Activated T-helper 1 cell treated with anti-CD3 and anti-CD28 coated beads, Interleukin-12 subunit alpha, Interleukin-12 subunit beta, Interleukin-2, Interleukin-4 antibody, amounts not matched to agents 30 ng/mL and 10 ng/mL and 1 ng/mL, durations not matched to agents 14 hours and 24 hours and 36 hours (primary cell): Measurements from ENCODE around the gene PHKB. TPM values are rescaled to one million over a fixed set of nuclear protein-coding genes. Genes with fewer than 3 reads are reported as not detected.
"Not testable (repeated sequence)": the region's sequence is repeated elsewhere in the genome, so short reads cannot be mapped to it uniquely, and the experiment has no call there.

Experiments
- DNase-seq: peaks from one replicate; pipeline ENCODE4 v3.0.0; 2021; ENCODE audit warnings: low spot score
- H3K27ac Mint-ChIP-seq: one replicate; pipeline ENCODE4 v1.8.0; 2021; ENCODE audit warnings: mild to moderate bottlenecking, mixed read lengths
- H3K27me3 Mint-ChIP-seq: one replicate; pipeline ENCODE4 v1.8.0; 2022; ENCODE audit warnings: mild to moderate bottlenecking, moderate library complexity, mixed read lengths; ENCODE audit not compliant: insufficient read depth
- H3K36me3 Mint-ChIP-seq: one replicate; pipeline ENCODE4 v1.8.0; 2021; ENCODE audit warnings: low read depth, mixed read lengths
- H3K4me1 Mint-ChIP-seq: one replicate; pipeline ENCODE4 v1.8.0; 2021; ENCODE audit warnings: low read depth, mixed read lengths
- H3K4me3 Mint-ChIP-seq: one replicate; pipeline ENCODE4 v1.8.0; 2021; ENCODE audit warnings: mild to moderate bottlenecking, moderate library complexity, mixed read lengths
- H3K9me3 Mint-ChIP-seq: one replicate; pipeline ENCODE4 v1.8.0; 2021; ENCODE audit warnings: mixed read lengths
- intact Hi-C: fragments of 100-400 bp; cut with micrococcal nuclease; formaldehyde crosslinking; loops from one replicate; pipeline ENCODE4 v1.15.1; 2024
- total RNA-seq: library from RNA; stranded (reverse); gene quantifications from 2 replicates; pipeline ENCODE4 v1.2.3, GENCODE V29; 2022

The PHKB gene
- total RNA-seq, 1 donor from 2014 or later: 26.6 TPM

DNA sequence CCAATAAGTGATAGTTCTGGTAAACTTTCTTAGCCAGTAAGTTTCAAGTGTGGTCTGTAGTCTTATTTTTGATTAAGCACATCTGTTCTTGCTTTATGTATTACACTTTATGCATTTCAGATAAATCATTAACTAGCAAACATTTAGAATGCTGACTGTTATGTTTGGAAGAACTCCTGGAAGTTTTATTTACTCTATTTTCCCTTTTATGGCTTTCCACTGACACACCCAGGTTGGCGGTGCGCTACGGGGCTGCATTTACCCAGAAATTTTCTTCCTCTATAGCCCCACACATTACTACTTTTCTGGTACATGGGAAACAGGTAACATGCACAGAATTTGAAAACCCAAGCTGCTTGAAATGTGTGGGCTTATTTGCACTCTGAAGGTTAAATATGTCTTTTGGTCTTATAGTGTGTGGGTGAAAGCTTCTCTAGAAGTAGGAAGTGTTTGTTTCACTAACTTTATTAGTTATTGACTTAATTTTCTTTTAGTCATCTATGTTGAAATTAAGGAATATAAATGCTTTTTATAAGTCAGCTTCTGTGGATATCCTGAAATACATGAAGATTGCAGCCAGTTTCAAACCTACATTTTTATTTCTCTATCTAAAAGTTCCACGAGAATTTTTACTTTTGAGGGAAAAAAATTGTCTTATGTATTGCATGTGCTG is 203.7 kb downstream of the PHKB start:
- Mint-ChIP-seq H3K4me1 (peaks cover 5% of the 10 kb centered on the region), H3K9me3 (no peaks in the 10 kb centered on the region), H3K36me3 (peaks cover 12% of the 10 kb centered on the region), H3K4me3 (no peak overlapping the region), H3K27me3 (no peaks in the 10 kb centered on the region), H3K27ac (no peak overlapping the region)
- intact Hi-C loops: no loop called here
- DNase-seq: no peak

DNA sequence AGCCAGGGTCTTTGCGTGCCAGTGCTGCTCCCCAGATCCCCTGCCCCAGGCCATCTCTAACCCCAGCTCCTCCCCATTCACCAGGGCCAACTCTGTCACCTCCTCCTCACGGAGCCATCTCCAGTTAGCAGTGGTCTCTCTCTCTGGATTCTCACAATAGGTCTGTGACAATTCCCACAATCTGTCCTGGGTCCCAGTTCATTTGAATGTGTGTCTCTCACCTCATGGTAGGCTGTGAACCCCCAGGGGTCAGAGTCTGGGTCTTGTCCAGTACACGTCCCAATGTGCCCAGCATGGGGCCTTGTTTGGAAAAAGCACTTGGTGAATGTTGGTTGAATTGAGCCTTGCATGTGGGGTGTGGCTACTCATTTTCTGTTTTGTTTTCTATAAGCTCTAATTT is 205.3 kb downstream of the PHKB start:
- Mint-ChIP-seq H3K27ac (no peak overlapping the region), H3K27me3 (no peaks in the 10 kb centered on the region), H3K9me3 (no peaks in the 10 kb centered on the region), H3K4me1 (peaks cover 5% of the 10 kb centered on the region), H3K36me3 (peaks cover 7% of the 10 kb centered on the region), H3K4me3 (no peak overlapping the region)
- no peak for DNase-seq
- intact Hi-C loops: no loop called here

DNA sequence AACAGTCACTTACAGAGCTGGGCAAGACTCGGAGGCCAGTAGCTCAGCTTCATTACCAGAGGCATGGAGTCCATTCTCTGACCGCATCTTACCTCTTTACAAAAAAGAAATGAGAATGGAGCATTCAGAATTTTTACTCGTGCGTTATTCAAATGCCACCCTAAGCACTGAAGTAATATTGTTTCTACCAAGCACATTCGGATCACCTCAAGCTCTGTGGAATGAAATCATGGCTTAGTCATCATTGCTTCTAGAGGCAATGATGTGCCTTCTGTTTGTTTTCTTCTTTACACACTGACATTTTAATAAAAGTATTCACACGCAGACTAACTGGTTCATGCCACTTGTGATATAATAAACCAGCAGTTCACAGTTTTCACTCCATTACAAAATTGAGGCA is 206.8 kb downstream of the PHKB start:
- H3K4me3 Mint-ChIP-seq: no peak overlapping the region
- no peak overlapping the region for H3K27ac Mint-ChIP-seq
- no peak for DNase-seq
- H3K4me1 Mint-ChIP-seq: peaks cover 5% of the 10 kb centered on the region
- intact Hi-C loops: no loop called here
- H3K27me3 Mint-ChIP-seq: no peaks in the 10 kb centered on the region
- H3K36me3 Mint-ChIP-seq: peaks cover 1% of the 10 kb centered on the region
- H3K9me3 Mint-ChIP-seq: no peaks in the 10 kb centered on the region

DNA sequence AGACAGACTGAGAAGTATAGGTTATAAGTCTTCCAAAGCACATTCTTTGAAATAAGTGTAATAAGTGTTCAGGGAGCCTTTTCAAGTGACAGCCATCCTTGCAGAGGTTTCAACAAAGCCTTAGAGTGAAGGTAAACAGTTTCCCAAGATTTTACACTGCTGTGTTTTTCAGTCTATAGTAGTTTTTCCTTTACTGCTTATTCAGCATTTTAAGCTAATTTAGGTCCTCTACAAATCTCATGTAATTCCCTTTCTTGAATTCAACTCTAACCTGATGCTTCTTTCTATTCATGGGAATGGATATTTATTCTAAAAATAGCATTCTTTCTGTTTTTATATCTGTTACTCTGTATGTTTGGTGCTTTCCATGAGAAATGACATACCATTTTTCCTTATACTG is 211.3 kb downstream of the PHKB start:
- Mint-ChIP-seq H3K27me3 (no peaks in the 10 kb centered on the region), H3K36me3 (peaks cover 17% of the 10 kb centered on the region), H3K27ac (no peak overlapping the region), H3K4me3 (no peak overlapping the region), H3K4me1 (no peaks in the 10 kb centered on the region), H3K9me3 (no peaks in the 10 kb centered on the region)
- no peak for DNase-seq
- intact Hi-C loops: no loop called here

DNA sequence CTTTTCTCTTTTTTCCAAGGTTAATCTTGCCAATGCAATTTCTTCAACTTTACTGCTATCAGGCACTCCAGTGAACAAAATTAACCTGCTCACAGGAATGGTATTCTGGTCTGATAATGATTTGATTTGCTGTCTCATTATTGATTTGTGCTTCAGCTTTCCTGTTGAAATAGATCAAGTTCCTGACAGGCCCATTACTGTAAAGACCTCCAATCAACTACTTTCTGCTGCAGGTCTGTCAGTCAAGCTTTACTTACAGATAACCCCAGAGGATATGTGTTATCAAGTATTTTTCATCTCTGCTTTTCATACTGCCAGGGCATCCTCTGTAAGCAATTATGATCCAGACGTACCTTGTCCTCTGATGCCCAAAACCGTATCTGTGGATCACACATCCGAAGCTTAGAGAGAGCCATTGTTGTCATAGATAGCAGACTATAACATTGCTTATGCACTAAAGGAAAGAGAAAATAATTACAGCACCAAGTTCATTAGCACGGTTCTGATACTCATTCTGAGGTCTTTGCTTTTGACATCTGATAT is 215.6 kb downstream of the PHKB start:
- intact Hi-C loops: no loop called here

DNA sequence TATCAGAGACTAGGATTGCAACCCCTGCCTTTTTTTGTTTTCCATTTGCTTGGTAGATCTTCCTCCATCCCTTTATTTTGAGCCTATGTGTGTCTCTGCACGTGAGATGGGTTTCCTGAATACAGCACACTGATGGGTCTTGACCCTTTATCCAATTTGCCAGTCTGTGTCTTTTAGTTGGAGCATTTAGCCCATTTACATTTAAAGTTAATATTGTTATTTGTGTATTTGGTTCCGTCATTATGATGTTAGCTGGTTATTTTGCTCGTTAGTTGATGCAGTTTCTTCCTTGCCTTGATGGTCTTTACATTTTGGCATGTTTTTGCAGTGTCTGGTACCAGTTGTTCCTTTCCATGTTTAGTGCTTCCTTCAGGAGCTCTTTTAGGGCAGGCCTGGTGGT is 220.4 kb downstream of the PHKB start:
- DNase-seq, H3K27ac Mint-ChIP-seq, H3K4me1 Mint-ChIP-seq, H3K4me3 Mint-ChIP-seq, H3K9me3 Mint-ChIP-seq, H3K27me3 Mint-ChIP-seq, intact Hi-C loops: not testable (repeated sequence)
- H3K36me3 Mint-ChIP-seq: peaks cover 15% of the 10 kb centered on the region

More for the DNA sequence above, 215.6 kb downstream of the PHKB start:
- H3K27ac Mint-ChIP-seq: no peak overlapping the region
- no peaks in the 10 kb centered on the region for H3K4me1 Mint-ChIP-seq
- no peak overlapping the region for H3K4me3 Mint-ChIP-seq
- peaks cover 18% of the 10 kb centered on the region for H3K36me3 Mint-ChIP-seq
- no peaks in the 10 kb centered on the region for H3K9me3 Mint-ChIP-seq
- no peaks in the 10 kb centered on the region for H3K27me3 Mint-ChIP-seq
- DNase-seq: no peak

DNA sequence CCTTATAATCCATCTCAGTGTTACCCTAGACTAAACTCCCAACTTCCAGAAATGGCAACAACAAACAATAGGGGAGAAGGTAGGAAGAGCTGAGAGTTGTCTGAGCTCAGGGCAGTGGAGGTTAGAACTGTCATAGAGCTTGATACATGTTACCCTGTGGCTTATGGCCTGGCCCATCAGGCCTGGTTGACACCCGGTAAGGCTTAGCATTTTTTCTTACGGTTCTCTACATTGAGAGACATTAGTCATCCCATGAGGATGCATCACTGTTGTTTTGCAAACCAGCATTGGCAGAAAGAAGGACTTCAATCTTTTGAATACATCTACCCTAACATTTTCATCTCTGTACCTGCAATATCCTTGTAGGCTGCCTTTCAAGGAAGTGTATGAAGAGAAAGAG is 226.6 kb downstream of the PHKB start:
- H3K27me3 Mint-ChIP-seq: no peaks in the 10 kb centered on the region
- H3K4me1 Mint-ChIP-seq: peaks cover 7% of the 10 kb centered on the region
- H3K4me3 Mint-ChIP-seq: no peak overlapping the region
- H3K9me3 Mint-ChIP-seq: no peaks in the 10 kb centered on the region
- H3K27ac Mint-ChIP-seq: no peak overlapping the region
- intact Hi-C loops: no loop called here
- peaks cover 13% of the 10 kb centered on the region for H3K36me3 Mint-ChIP-seq
- DNase-seq: no peak

DNA sequence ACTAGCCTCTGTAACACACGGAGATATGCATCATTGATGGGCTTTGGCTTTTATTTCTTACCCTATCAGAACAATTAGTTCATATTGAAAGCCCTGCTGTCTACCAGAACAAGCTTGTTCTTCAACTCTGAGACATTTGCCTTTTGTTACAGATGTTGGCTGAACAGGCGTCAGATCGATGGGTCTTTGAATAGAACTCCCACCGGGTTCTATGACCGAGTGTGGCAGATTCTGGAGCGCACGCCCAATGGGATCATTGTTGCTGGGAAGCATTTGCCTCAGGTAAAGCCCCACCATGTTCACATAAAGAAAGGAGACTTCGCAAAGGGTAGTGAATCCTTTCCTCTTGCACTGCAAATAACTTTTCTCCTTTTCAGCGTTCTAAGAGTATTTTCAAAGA is 232.1 kb downstream of the PHKB start:
- no peak for DNase-seq

DNA sequence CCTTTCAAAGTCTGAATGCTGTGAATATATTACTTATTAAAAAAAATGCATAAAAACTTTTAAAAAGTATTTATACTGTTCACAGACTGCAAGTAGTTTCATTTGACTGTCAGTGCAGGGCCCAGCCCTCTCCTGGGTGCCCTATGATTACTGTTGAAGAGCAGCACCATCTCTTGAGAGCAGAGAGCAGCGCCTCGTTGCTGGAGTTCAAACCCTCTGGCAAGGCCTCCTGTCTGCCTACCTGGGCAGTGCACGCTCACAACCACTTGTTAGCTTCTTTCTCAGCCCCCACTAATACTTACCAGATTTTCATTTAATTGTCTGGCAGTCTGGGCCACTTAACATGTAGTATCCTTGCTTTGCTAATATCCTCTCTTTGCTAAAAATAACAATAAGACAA is 233.4 kb downstream of the PHKB start:
- H3K27me3 Mint-ChIP-seq: no peaks in the 10 kb centered on the region
- H3K4me3 Mint-ChIP-seq: no peak overlapping the region
- intact Hi-C loops: no loop called here
- no peak overlapping the region for H3K27ac Mint-ChIP-seq
- no peaks in the 10 kb centered on the region for H3K9me3 Mint-ChIP-seq
- peaks cover 29% of the 10 kb centered on the region for H3K36me3 Mint-ChIP-seq
- no peak for DNase-seq
- peaks cover 12% of the 10 kb centered on the region for H3K4me1 Mint-ChIP-seq

More for the DNA sequence above, 232.1 kb downstream of the PHKB start:
- Mint-ChIP-seq H3K4me1 (peaks cover 12% of the 10 kb centered on the region), H3K4me3 (no peak overlapping the region), H3K27ac (no peak overlapping the region), H3K36me3 (peaks cover 22% of the 10 kb centered on the region), H3K9me3 (no peaks in the 10 kb centered on the region), H3K27me3 (no peaks in the 10 kb centered on the region)
- intact Hi-C loops: no loop called here

DNA sequence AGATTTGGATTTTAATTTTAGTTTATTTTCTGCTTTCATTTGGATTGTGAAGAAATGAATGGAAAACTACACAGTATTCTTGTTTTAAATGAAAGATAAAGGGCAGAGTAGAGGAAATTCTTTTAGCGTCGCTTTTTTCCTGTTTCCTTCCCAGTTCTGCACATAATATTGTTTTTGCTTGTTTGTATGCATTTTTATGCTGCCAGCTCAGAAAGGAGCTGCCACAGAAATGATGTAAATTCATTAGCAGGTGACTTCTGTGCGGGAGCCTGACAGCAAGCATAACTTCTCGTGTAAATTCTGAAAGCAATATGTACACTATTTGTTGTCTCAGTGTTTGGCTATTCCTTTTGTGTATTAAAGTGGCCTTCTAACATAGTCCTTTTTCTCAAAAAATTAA is 234.6 kb downstream of the PHKB start:
- Mint-ChIP-seq H3K36me3 (peaks cover 28% of the 10 kb centered on the region), H3K27ac (no peak overlapping the region), H3K4me3 (no peak overlapping the region), H3K9me3 (no peaks in the 10 kb centered on the region), H3K27me3 (no peaks in the 10 kb centered on the region), H3K4me1 (peaks cover 12% of the 10 kb centered on the region)
- intact Hi-C loops: no loop called here
- DNase-seq: no peak

DNA sequence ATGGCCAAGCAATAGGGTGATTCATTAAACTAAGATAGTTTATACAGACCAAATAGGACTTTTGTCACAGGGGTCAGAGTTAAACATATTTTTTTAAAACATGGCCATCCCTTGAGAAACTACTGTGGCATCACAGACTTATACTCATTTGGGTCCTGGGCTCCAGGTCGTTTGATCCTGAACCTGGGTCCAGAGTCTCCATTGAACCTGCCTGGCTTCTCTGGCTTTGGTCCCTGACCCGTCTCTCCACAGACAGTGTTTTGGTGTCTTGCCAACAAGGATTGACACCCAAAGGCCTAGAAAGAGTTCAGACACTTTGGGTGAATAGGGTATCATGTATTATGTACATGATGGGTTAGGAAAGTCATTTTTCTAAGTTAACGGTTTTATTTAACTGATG is 236.7 kb downstream of the PHKB start:
- H3K27ac Mint-ChIP-seq: no peak overlapping the region
- H3K4me3 Mint-ChIP-seq: no peak overlapping the region
- no peaks in the 10 kb centered on the region for H3K9me3 Mint-ChIP-seq
- H3K27me3 Mint-ChIP-seq: no peaks in the 10 kb centered on the region
- DNase-seq: no peak
- intact Hi-C loops: no loop called here
- peaks cover 12% of the 10 kb centered on the region for H3K4me1 Mint-ChIP-seq
- H3K36me3 Mint-ChIP-seq: peaks cover 25% of the 10 kb centered on the region

DNA sequence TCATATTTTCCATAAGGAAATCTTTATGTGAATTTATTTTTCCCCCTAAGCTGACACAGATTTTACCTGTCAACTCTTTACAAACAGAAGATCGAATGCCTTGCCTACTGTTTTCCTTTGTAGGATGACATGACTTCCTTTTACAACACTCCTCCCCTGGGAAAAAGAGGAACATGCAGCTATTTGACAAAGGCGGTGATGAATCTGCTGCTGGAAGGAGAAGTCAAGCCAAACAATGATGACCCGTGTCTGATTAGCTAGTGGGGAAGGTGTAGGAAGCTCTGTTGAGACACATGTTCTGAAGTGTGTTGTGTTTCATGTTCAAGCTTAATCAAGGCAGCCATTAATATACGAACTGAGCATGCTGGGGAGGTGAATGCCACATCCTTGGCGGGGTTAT is 238.0 kb downstream of the PHKB start:
- Mint-ChIP-seq H3K27ac (no peak overlapping the region), H3K36me3 (peaks cover 25% of the 10 kb centered on the region), H3K4me1 (peaks cover 12% of the 10 kb centered on the region), H3K4me3 (no peak overlapping the region), H3K27me3 (no peaks in the 10 kb centered on the region), H3K9me3 (no peaks in the 10 kb centered on the region)
- intact Hi-C loops: no loop called here
- DNase-seq: no peak

DNA sequence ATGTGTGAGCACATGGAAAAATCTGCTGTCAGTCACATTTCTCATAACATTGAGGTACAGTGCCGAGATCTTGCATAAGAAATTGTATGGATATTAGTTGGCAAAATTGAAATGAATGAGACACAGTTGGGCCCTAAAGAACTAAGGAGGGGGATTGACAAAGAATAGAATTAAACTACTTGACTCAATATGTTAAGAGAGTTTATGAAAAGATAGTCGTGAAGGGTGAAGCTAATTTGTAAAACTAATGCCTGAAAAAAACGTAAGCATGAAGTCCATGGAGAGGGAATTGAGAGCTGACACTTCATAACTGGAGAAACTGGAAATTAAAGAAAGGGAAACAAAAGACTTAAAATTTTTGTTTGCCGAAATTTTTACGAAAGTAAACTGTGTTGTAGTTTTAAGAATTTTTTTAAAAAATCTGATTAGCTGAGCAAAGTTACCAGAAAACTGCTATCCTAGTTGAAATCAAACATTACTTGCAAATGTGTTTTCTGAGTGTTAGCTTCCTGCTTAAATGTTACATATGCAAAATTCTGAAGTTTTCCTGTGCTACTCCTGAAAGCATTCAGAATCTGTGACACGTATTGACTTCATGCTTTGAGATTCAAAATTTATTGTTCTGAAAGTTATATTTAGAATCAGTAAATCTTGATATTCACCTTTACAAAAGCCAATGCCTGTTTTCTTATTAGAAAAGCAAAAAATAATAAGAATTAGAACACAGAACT is 239.9 kb downstream of the PHKB start:
- H3K27ac Mint-ChIP-seq: no peak overlapping the region
- DNase-seq: no peak
- no peaks in the 10 kb centered on the region for H3K9me3 Mint-ChIP-seq
- intact Hi-C loops: no loop called here
- H3K4me1 Mint-ChIP-seq: peaks cover 12% of the 10 kb centered on the region
- H3K27me3 Mint-ChIP-seq: no peaks in the 10 kb centered on the region
- peaks cover 25% of the 10 kb centered on the region for H3K36me3 Mint-ChIP-seq
- no peak overlapping the region for H3K4me3 Mint-ChIP-seq
